ENCODE data around the gene SNX13. TPM values are rescaled to one million over a fixed set of nuclear protein-coding genes. Genes with fewer than 3 reads are reported as not detected.

Gene SNX13
- total RNA-seq, 1 experiment from 2014 or later: 8.6 TPM

- H3K4me3 ChIP-seq: no peak overlapping the region
- H3K27me3 ChIP-seq: no peaks in the 10 kb centered on the region; the same call in 1 of the 2 replicates
- H3K9me3 ChIP-seq: no peaks in the 10 kb centered on the region
- DNase-seq: no peak
- H3K36me3 ChIP-seq: no peaks in the 10 kb centered on the region
Measured at GRCh38 chr7:17952387-17952786, 12.1 kb upstream of the SNX13 start.

- Histone ChIP-seq H3K9me3 (no peaks in the 10 kb centered on the region), H3K36me3 (no peaks in the 10 kb centered on the region), H3K4me3 (no peak overlapping the region), H3K27me3 (no peaks in the 10 kb centered on the region; the same call in 1 of the 2 replicates)
- no peak for DNase-seq
Measured at GRCh38 chr7:17951742-17952254, 11.5 kb upstream of the SNX13 start.

GRCh38 chr7:17948526-17949238 is 8.4 kb upstream of the SNX13 start:
- Histone ChIP-seq H3K9me3 (no peaks in the 10 kb centered on the region), H3K36me3 (no peaks in the 10 kb centered on the region), H3K27me3 (no peaks in the 10 kb centered on the region; the same call in 1 of the 2 replicates), H3K4me3 (no peak overlapping the region)
- DNase-seq: no peak

- no peak for DNase-seq
- no peaks in the 10 kb centered on the region for H3K36me3 ChIP-seq
- no peaks in the 10 kb centered on the region; the same call in 1 of the 2 replicates for H3K27me3 ChIP-seq
- no peaks in the 10 kb centered on the region for H3K9me3 ChIP-seq
- no peak overlapping the region for H3K4me3 ChIP-seq
Measured at GRCh38 chr7:17947620-17948019, 7.3 kb upstream of the SNX13 start.

GRCh38 chr7:17946591-17946990 is 6.3 kb upstream of the SNX13 start:
- Histone ChIP-seq H3K4me3 (peak overlapping the region; percentile 11; the same call in 1 of the 2 replicates), H3K27me3 (no peaks in the 10 kb centered on the region; the same call in 1 of the 2 replicates), H3K9me3 (no peaks in the 10 kb centered on the region), H3K36me3 (no peaks in the 10 kb centered on the region)
- DNase-seq: no peak

GRCh38 chr7:17944720-17945119 is 4.4 kb upstream of the SNX13 start:
- DNase-seq: no peak
- no peaks in the 10 kb centered on the region for H3K9me3 ChIP-seq
- no peak overlapping the region for H3K4me3 ChIP-seq
- H3K27me3 ChIP-seq: no peaks in the 10 kb centered on the region; the same call in 1 of the 2 replicates
- H3K36me3 ChIP-seq: no peaks in the 10 kb centered on the region

- H3K36me3 ChIP-seq: no peaks in the 10 kb centered on the region
- no peak overlapping the region for H3K4me3 ChIP-seq
- no peak for DNase-seq
- no peaks in the 10 kb centered on the region; the same call in 1 of the 2 replicates for H3K27me3 ChIP-seq
- no peaks in the 10 kb centered on the region for H3K9me3 ChIP-seq
Measured at GRCh38 chr7:17943006-17943405, 2.7 kb upstream of the SNX13 start.

- no peaks in the 10 kb centered on the region for H3K9me3 ChIP-seq
- H3K27me3 ChIP-seq: no peaks in the 10 kb centered on the region
- DNase-seq: no peak
- no peaks in the 10 kb centered on the region for H3K36me3 ChIP-seq
- no peak overlapping the region for H3K4me3 ChIP-seq
Measured at GRCh38 chr7:17942231-17942630, 1.9 kb upstream of the SNX13 start.

- Histone ChIP-seq H3K36me3 (peaks cover 2% of the 10 kb centered on the region; the same call in 1 of the 2 replicates), H3K27me3 (no peaks in the 10 kb centered on the region), H3K4me3 (peak overlapping the region; percentile 73), H3K9me3 (no peaks in the 10 kb centered on the region)
- no peak for DNase-seq
Measured at GRCh38 chr7:17940951-17941431, 697 bp upstream of the SNX13 start.

- peak; percentile 56 for DNase-seq
- Histone ChIP-seq H3K4me3 (peak overlapping the region; percentile 73), H3K27me3 (no peaks in the 10 kb centered on the region), H3K9me3 (no peaks in the 10 kb centered on the region), H3K36me3 (peaks cover 5% of the 10 kb centered on the region; the same call in 1 of the 2 replicates)
Measured at GRCh38 chr7:17939606-17940301, 540 bp downstream of the SNX13 start.

GRCh38 chr7:17939211-17939605 is 1.1 kb downstream of the SNX13 start:
- no peak for DNase-seq
- H3K9me3 ChIP-seq: no peaks in the 10 kb centered on the region

GRCh38 chr7:17937506-17938120 is 2.7 kb downstream of the SNX13 start:
- Histone ChIP-seq H3K27me3 (no peaks in the 10 kb centered on the region), H3K4me3 (peak overlapping the region; percentile 73), H3K36me3 (peaks cover 5% of the 10 kb centered on the region; the same call in 1 of the 2 replicates), H3K9me3 (no peaks in the 10 kb centered on the region)
- DNase-seq: no peak

More at GRCh38 chr7:17939211-17939605, 1.1 kb downstream of the SNX13 start:
- Histone ChIP-seq H3K4me3 (peak overlapping the region; percentile 73), H3K36me3 (peaks cover 5% of the 10 kb centered on the region; the same call in 1 of the 2 replicates), H3K27me3 (no peaks in the 10 kb centered on the region)

GRCh38 chr7:17936321-17936720 is 4.0 kb downstream of the SNX13 start:
- H3K36me3 ChIP-seq: peaks cover 5% of the 10 kb centered on the region; the same call in 1 of the 2 replicates
- no peaks in the 10 kb centered on the region for H3K27me3 ChIP-seq
- no peak overlapping the region for H3K4me3 ChIP-seq
- no peaks in the 10 kb centered on the region for H3K9me3 ChIP-seq
- no peak for DNase-seq

- DNase-seq: no peak
- Histone ChIP-seq H3K36me3 (peaks cover 5% of the 10 kb centered on the region; the same call in 1 of the 2 replicates), H3K4me3 (no peak overlapping the region), H3K9me3 (no peaks in the 10 kb centered on the region), H3K27me3 (no peaks in the 10 kb centered on the region)
Measured at GRCh38 chr7:17934612-17935240, 5.6 kb downstream of the SNX13 start.

GRCh38 chr7:17934094-17934493 is 6.2 kb downstream of the SNX13 start:
- H3K4me3 ChIP-seq: no peak overlapping the region
- H3K36me3 ChIP-seq: peaks cover 5% of the 10 kb centered on the region; the same call in 1 of the 2 replicates
- no peaks in the 10 kb centered on the region for H3K9me3 ChIP-seq
- no peak for DNase-seq
- H3K27me3 ChIP-seq: no peaks in the 10 kb centered on the region

- peaks cover 5% of the 10 kb centered on the region; the same call in 1 of the 2 replicates for H3K36me3 ChIP-seq
- no peaks in the 10 kb centered on the region for H3K9me3 ChIP-seq
- H3K27me3 ChIP-seq: no peaks in the 10 kb centered on the region
- DNase-seq: no peak
- H3K4me3 ChIP-seq: no peak overlapping the region
Measured at GRCh38 chr7:17932770-17933169, 7.5 kb downstream of the SNX13 start.
